Astrocyte of the cerebellum (primary cell): ENCODE data around the gene LY6G6C.

Experiments
- DNase-seq: peaks from one replicate; pipeline ENCODE4 v3.0.0-alpha.2; 2011; ENCODE audit warnings: low read depth
- H3K4me3 ChIP-seq: 2 replicates; pipeline ENCODE4 v1.5.1; 2011; ENCODE audit warnings: mild to moderate bottlenecking, low read depth, low read length, moderate library complexity
- in situ Hi-C: cut with HindIII; loops from 2 replicates; pipeline ENCODE4 v1.10.0; 2017; ENCODE audit warnings: low sequenced_read_pairs
- TF ChIP-seq, protein P1 (sequence below): IDR thresholded peaks from 2 replicates; pipeline ENCODE4 v1.5.1; 2012; ENCODE audit warnings: low read length, low read depth, moderate library complexity, mild to moderate bottlenecking; ENCODE audit errors: missing control alignments

LY6G6C gene

DNA sequence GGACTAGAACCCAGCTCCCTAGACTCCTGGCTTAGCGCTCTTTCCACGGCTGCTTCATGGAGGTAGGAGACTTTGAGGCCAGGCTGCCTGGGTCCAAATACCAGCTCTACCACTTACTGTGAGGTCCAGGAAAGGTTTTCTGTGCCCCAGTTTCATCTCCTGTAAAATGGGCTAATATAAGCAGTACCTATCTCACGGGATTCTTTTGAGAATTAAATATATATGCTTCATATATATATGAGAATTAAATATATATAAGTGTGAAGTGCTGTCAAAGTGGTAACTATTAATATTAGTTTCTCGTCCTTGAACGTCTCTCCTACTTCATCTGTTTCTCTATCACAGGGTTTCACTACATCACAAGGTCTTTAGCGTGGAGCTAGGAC, 30.5 kb downstream of the LY6G6C start:
- DNase-seq = no peak
- in situ Hi-C loops = loop anchor here (5.0 kb wide), 1 partner anchor 41 kb away; no protein-coding TSS in a partner anchor
- no peak overlapping the region for H3K4me3 ChIP-seq
- TF ChIP-seq, protein P1, sequence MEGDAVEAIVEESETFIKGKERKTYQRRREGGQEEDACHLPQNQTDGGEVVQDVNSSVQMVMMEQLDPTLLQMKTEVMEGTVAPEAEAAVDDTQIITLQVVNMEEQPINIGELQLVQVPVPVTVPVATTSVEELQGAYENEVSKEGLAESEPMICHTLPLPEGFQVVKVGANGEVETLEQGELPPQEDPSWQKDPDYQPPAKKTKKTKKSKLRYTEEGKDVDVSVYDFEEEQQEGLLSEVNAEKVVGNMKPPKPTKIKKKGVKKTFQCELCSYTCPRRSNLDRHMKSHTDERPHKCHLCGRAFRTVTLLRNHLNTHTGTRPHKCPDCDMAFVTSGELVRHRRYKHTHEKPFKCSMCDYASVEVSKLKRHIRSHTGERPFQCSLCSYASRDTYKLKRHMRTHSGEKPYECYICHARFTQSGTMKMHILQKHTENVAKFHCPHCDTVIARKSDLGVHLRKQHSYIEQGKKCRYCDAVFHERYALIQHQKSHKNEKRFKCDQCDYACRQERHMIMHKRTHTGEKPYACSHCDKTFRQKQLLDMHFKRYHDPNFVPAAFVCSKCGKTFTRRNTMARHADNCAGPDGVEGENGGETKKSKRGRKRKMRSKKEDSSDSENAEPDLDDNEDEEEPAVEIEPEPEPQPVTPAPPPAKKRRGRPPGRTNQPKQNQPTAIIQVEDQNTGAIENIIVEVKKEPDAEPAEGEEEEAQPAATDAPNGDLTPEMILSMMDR = no peak

DNA sequence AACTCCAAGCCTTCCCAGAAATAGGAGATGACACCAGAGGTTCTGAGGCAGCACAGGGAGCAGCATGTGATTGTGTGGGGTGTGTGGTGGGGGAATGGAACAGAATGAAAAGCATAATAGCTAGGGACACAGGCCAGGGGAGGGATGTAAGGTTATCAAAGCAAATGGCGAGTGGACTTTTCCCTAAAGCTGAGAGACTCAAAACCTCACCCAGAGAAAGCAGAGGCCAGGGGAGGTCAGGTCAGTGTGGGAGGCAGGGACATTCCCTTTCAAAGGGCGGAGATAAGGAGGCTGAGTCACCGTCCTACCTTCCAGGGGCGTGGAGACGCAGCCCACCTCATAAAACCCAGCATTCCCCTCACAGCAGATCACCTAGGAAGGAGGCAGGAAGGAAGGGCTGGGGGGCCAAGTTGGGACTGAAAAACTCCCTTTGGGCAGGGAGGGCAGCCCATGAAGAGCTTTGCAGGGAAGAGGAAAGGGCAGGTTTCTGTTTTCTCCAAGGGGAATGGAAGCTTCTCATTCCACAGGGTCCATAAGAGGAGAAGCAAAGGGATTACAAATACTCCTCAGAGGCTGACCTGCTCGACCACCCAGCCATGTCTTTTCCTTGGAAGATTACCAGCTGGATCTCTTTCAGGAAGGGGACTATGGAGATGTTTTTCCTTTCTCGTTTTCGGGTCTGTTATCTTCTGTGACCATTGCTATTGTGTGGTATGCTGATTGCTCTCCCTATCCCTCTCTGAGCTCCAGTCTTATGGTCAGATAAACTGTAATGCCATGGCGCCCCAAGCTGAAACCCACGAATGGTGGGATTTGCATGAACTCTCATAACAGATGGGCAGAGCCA, 31.1 kb downstream of the LY6G6C start:
- in situ Hi-C loops = loop anchor here (5.0 kb wide), 1 partner anchor 42 kb away; no protein-coding TSS in a partner anchor
- no peak overlapping the region for H3K4me3 ChIP-seq
- DNase-seq = no peak
- TF ChIP-seq, protein P1 = no peak

DNA sequence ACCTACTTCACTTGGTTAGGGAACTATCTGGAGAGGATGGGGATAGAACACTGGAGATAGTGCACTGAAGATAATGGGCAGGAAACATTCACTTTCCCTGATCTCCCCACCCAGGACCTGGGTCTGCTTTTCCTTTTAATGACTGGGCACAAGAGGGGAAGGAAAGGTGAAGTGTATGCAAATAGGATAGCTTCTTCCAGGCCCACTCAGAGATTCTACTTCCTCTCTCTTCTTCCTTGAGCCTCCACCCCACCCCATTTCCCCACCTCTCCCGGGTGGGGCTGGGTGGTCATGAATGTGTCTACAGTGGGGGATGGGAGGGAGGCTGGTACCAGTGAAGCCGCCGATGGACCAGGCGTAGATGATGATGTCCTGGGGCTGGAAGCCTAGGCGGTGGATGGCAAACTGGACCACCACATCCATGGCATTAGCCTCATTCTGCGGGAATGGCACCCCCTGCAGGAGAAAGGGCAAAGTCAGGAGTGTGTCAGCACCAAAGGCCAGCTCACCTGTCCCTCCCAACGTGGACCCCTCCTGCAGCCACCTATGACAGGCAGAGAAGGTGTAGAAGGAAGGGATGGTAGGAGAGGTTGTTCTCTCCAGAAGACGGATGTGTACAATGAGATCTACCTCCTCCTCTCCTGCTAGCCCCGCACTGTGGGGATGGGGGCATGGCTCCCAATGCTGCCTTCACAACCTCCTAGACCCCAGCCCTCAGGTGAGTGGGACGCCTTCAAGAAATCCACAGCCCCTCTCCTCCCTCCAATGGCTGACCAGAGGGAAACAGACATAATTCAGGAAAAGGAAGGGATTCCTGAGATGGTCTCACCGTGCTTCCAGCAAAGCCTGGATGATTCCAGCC, 32.1 kb downstream of the LY6G6C start:
- in situ Hi-C loops = loop anchor here (5.0 kb wide), 1 partner anchor 43 kb away; no protein-coding TSS in a partner anchor
- no peak overlapping the region for H3K4me3 ChIP-seq
- TF ChIP-seq, protein P1 = peak; percentile 58
- no peak for DNase-seq

DNA sequence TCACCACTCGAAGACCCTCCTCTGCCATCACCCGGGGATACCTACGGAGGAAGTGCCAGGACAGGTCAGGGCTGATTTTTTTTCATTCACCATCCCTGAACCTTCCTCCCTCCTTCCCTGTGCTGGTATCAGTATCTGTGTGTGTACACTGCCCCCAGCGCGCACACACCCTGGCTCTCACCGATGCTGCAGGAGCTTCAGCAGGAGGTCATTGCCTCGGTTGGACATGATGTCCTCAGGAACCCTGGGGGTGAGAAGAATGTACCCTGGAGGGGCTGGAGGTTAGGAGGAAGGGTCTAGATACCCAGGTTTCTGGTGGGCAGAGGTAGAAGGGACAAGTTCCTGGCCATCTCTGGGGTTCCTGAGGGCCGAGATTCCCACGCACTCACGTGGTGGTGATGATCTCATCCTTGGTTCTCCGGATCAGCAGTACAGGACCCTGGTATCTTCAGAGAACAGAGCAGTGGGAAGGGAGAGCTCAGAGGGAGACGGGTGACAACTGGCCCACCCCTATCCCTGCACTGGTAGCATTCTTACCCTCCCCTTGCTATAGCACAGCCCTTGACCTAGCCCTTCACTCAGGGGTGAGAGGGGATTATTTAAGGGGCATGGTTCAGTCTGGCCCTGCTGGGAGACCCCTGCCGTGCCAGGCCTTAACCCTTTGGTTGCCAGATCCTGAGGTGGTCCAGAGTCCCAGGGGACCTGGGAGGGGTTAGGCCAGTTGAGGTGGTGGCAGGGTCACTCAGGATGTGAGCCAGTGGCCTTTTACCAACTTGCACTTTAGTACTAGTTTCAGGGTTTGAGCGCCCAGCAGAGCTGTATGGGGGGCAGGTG, 33.5 kb downstream of the LY6G6C start:
- TF ChIP-seq, protein P1 = no peak
- DNase-seq = no peak
- H3K4me3 ChIP-seq = no peak overlapping the region
- in situ Hi-C loops = no loop called here

DNA sequence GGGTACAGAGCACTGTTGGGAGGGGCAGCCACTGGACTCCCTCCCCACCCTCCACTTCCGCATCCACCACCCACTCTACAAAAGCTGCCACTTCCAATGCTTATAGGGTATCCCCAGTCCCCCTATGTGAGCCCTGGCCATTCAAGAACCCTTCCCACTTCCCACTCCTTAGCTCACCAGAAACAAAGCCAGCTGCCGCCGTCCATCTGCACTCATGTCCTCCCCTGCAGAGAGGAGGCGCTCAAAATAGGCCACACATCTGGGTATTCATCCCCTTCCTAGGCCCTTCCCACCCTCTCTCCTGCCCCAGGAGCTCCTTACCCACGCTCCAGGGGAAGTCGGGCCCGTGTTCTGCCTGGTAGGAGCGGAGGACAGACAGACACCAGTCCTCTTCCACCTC, 34.2 kb downstream of the LY6G6C start:
- in situ Hi-C loops = no loop called here
- TF ChIP-seq, protein P1 = no peak
- no peak for DNase-seq
- H3K4me3 ChIP-seq = no peak overlapping the region

DNA sequence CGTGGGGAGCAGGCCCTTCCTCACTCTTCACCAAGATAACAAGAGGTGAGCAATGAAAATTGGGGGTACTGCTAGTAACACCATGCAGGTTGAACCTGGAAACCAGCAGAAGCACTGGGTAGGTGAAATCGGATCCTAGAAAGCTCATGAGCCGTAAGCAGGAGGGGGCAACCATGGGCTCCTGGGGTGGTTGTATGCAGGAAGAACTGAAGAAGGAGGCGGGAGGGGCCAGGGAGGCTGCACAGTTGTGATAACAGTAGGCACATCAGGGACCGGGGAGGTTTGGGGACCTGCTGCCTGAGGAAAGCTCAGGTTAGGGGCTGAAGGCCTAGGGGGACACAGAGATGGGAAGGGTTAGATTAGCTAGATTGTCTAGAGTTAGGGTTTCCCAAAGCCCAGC, 35.1 kb downstream of the LY6G6C start:
- no peak for DNase-seq
- H3K4me3 ChIP-seq = no peak overlapping the region
- TF ChIP-seq, protein P1 = no peak
- in situ Hi-C loops = no loop called here
